HepG2 (cell line): ENCODE results near the gene KIF25.

Source experiments
- ASH2L ChIP-seq: fragments of 300-600, 200-600 bp; sonication (generic); IDR thresholded peaks from 2 replicates; pipeline ENCODE4 v1.7.0; 2017; ENCODE audit warnings: low read depth, mild to moderate bottlenecking, moderate library complexity, mixed read lengths, low read length; ENCODE audit not compliant: insufficient read length
- BCL6 ChIP-seq: IDR thresholded peaks from 2 replicates; pipeline ENCODE4 v1.6.1; 2016; ENCODE audit warnings: missing genetic modification reagents, missing compliant biosample characterization
- CHD2 ChIP-seq: IDR thresholded peaks from 2 replicates; pipeline ENCODE4 v1.6.1; 2011; ENCODE audit warnings: low read depth, low read length, improper control_type of control experiment
- CHD4 ChIP-seq: fragments of 200-600 bp; sonication (generic); IDR thresholded peaks from 2 replicates; pipeline ENCODE4 v1.7.0; 2017; ENCODE audit warnings: mild to moderate bottlenecking, low read length, borderline replicate concordance
- CTCF ChIP-seq: sonication (generic); formaldehyde crosslinking; IDR thresholded peaks from 2 replicates; pipeline ENCODE4 v1.5.0; 2020; ENCODE audit warnings: mild to moderate bottlenecking, missing genetic modification reagents, moderate library complexity
- MED13 ChIP-seq: sonication (generic); formaldehyde crosslinking; IDR thresholded peaks from 2 replicates; pipeline ENCODE4 v1.5.0; 2020; ENCODE audit warnings: missing genetic modification reagents
- ZBTB33 ChIP-seq: sonication (generic); formaldehyde crosslinking; IDR thresholded peaks from 2 replicates; pipeline ENCODE4 v1.4.0; 2020; ENCODE audit warnings: missing genetic modification reagents
- ZNF552 ChIP-seq: sonication (generic); formaldehyde crosslinking; IDR thresholded peaks from 2 replicates; pipeline ENCODE4 v1.9.0; 2022; ENCODE audit warnings: missing genetic modification reagents, mild to moderate bottlenecking, borderline replicate concordance
- ZNF580 ChIP-seq: IDR thresholded peaks from 2 replicates; pipeline ENCODE4 v1.6.1; 2016; ENCODE audit warnings: low read depth, borderline replicate concordance

- TF ChIP-seq ASH2L (no peak), CHD2 (no peak), ZNF580 (no peak), ZNF552 (CRISPR knock-in tag) (no peak), MED13 (CRISPR knock-in tag) (no peak), ZBTB33 (CRISPR knock-in tag) (no peak), CHD4 (no peak), CTCF (CRISPR knock-in tag) (no peak), BCL6 (CRISPR knock-in tag) (no peak)
Measured at GRCh38 chr6:167966540-167966905, 30.9 kb upstream of the KIF25 start.
